ENCODE results near the gene MYL6B. TPM values are rescaled to one million over a fixed set of nuclear protein-coding genes. Genes with fewer than 3 reads are reported as not detected.

MYL6B gene
- 10 to 100 TPM; 36.1 to 55.1 TPM for total RNA-seq

DNA sequence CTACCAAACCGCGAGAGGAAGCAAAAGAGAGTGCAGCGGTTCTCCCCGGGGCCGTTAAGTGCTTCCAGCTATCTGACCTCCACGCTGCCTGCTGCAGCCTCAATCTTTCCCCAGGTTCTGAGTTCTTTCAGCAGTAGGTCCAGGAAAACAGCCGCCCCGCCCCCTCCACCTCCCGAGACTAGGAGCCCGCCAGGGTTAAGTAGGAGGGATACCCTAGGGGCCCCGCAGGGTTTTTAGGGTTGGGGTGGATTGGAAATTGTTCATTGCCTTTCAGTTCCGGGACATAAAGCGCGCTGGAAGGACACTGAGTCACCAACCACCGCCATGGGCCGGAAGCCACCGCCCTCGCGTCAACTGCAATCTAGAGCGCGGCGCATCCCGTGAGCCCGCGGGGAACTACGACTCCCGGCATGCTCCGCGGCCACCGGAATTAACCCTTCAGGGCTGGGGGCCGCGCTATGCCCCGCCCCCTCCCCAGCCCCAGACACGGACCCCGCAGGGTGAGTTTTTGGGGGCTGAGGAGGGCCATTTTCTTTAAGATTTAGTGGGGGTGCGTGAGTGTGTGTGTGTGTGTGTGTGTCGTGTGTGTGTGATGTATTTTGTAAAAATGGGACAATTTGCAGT lies at the start of gene MYL6B:
MYL6B (plus strand) TSS at position 456 of the 624 bp plus-strand sequence. CDS start 1,332 bp downstream, outside the sequence.
- H3K9me3 ChIP-seq: no peaks in the 10 kb centered on the region
- DNase-seq (ENCODE audit: low spot score): peak; percentile 96
- peak within 1 kb of the TSS; percentile 92 to 94 for H3K27ac ChIP-seq
- peak within 1 kb of the TSS; percentile 61 to 68 for H3K4me3 ChIP-seq
- H3K27me3 ChIP-seq: no peaks in the 10 kb centered on the region
- peaks cover 0 to 23% of the 10 kb centered on the region in 2 donors for H3K4me1 ChIP-seq
- TF ChIP-seq, protein P1, sequence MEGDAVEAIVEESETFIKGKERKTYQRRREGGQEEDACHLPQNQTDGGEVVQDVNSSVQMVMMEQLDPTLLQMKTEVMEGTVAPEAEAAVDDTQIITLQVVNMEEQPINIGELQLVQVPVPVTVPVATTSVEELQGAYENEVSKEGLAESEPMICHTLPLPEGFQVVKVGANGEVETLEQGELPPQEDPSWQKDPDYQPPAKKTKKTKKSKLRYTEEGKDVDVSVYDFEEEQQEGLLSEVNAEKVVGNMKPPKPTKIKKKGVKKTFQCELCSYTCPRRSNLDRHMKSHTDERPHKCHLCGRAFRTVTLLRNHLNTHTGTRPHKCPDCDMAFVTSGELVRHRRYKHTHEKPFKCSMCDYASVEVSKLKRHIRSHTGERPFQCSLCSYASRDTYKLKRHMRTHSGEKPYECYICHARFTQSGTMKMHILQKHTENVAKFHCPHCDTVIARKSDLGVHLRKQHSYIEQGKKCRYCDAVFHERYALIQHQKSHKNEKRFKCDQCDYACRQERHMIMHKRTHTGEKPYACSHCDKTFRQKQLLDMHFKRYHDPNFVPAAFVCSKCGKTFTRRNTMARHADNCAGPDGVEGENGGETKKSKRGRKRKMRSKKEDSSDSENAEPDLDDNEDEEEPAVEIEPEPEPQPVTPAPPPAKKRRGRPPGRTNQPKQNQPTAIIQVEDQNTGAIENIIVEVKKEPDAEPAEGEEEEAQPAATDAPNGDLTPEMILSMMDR (IDR thresholded peaks at IDR 0.05): no peak
- H3K36me3 ChIP-seq: no peaks in the 10 kb centered on the region

DNA sequence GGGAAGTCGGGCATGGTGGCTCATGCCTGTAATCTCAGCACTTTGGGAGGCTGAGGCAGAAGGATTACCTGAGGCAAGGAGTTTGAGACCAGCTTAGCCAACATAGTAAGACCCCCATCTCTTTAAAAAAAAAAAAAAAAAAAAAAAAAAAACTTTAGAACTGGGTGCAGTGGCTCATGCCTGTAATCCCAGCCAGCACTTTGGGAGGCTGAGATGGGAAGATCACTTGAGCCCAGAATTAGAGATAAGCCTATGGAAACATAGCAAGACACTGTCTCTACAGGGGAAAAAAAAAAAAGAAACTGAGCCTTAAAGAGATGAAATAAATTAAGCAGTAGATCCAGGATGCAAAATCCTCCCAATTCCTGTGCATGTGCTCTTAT lies 49.7 kb upstream of the MYL6B start:
- Histone ChIP-seq H3K27ac (no peak overlapping the region), H3K4me3 (no peak overlapping the region)

DNA sequence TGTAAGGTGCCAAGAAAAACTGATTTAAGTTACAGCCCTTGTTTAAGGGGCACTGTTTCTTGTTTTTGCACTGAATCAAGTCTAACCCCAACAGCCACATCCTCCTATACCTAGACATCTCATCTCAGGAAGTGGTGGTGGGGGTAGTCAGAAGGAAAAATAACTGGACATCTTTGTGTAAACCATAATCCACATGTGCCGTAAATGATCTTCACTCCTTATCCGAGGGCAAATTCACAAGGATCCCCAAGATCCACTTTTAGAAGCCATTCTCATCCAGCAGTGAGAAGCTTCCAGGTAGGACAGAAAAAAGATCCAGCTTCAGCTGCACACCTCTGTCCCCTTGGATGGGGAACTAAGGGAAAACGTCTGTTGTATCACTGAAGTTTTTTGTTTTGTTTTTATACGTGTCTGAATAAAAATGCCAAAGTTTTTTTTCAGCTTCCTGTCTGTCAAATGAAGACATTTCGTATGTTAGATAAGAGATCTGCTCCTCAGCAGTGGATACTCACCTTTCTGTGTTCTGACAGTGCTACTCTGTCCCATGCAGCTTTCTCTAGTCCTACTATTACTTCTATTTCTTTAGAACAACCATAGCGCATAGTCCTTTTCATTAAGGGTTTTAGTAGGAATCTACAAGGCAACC lies 49.2 kb upstream of the MYL6B start:
- no peaks in the 10 kb centered on the region for H3K9me3 ChIP-seq
- no peak for DNase-seq (ENCODE audit: low spot score)
- peak overlapping the region; percentile 68 to 78 for H3K4me3 ChIP-seq
- TF ChIP-seq, protein P1 (IDR thresholded peaks at IDR 0.05): no peak
- H3K27me3 ChIP-seq: no peaks in the 10 kb centered on the region
- H3K36me3 ChIP-seq: peaks cover 15% of the 10 kb centered on the region
- H3K4me1 ChIP-seq: peaks cover 0 to 24% of the 10 kb centered on the region in 2 donors
- peak overlapping the region; percentile 83 to 87 for H3K27ac ChIP-seq

More for the DNA sequence above, 49.7 kb upstream of the MYL6B start:
- H3K27me3 ChIP-seq: no peaks in the 10 kb centered on the region
- H3K36me3 ChIP-seq: peaks cover 9% of the 10 kb centered on the region
- H3K9me3 ChIP-seq: no peaks in the 10 kb centered on the region
- H3K4me1 ChIP-seq: peaks cover 0 to 24% of the 10 kb centered on the region in 2 donors
- TF ChIP-seq, protein P1 (IDR thresholded peaks at IDR 0.05): no peak
- DNase-seq (ENCODE audit: low spot score): no peak

DNA sequence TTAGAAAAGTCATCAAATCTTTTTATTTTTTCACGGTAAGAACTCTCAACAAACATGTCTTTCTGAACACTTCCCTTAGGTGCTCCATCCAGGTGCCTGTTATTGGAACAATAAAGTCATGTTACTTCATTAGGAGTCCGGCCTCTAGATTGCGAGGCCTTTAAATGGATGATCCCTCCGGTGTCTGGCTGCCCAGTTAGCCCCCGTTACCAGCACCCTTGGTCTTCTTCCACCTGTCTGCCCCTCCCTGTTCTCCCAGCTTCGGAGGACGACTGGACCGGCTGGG lies 48.6 kb upstream of the MYL6B start:
- H3K9me3 ChIP-seq: no peaks in the 10 kb centered on the region
- TF ChIP-seq, protein P1 (IDR thresholded peaks at IDR 0.05): no peak
- H3K36me3 ChIP-seq: peaks cover 20% of the 10 kb centered on the region
- H3K4me3 ChIP-seq: peak overlapping the region; percentile 68 to 78
- no peaks in the 10 kb centered on the region for H3K27me3 ChIP-seq
- H3K4me1 ChIP-seq: peaks cover 0 to 24% of the 10 kb centered on the region in 2 donors
- no peak for DNase-seq (ENCODE audit: low spot score)
- H3K27ac ChIP-seq: peak overlapping the region; percentile 83 to 87

DNA sequence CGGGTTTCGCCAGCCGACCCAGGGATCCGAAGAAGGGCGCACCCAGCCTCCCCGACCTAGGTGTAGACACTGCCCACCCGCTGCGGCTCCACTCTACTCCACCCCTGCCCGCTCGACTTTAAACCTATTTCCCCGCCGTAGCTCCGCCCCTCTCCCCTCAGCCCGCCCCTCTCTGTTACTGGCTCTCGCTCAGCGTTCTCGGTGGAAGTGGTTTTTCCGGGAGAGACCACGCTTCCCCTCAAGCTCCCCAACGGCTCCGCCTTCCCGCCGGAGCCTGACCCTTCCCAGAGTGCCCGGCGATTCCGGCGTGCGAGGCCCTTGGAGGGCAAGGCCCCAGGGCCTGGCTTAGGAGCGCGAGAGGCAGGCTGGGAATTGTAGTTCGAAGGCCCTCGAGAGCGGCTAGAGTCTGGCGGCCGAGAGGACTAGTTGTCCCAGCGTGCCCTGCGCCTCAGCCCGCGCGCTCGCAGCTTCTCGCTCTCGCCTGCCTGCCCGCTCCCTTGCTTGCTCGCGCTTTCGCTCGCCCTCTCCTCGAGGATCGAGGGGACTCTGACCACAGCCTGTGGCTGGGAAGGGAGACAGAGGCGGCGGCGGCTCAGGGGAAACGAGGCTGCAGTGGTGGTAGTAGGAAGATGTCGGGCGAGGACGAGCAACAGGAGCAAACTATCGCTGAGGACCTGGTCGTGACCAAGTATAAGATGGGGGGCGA lies 48.1 kb upstream of the MYL6B start, which contains the start of gene PA2G4:
PA2G4 (plus strand) TSS at position 451 of the 706 bp plus-strand sequence; CDS start at position 630, 179 bp downstream.
- H3K4me3 ChIP-seq: peak within 1 kb of the TSS; percentile 68 to 78
- TF ChIP-seq, protein P1 (IDR thresholded peaks at IDR 0.05): no peak
- H3K27me3 ChIP-seq: no peaks in the 10 kb centered on the region
- H3K27ac ChIP-seq: peak within 1 kb of the TSS; percentile 83 to 87
- DNase-seq (ENCODE audit: low spot score): peak; percentile 97
- peaks cover 25% of the 10 kb centered on the region for H3K36me3 ChIP-seq
- H3K9me3 ChIP-seq: no peaks in the 10 kb centered on the region
- H3K4me1 ChIP-seq: peaks cover 0 to 24% of the 10 kb centered on the region in 2 donors

All from right atrium auricular region (tissue), 2 donors.